Transverse colon (tissue), 4 donors: ENCODE measurements around the gene APOBR.

Experiments used
- CTCF ChIP-seq, 5 experiments: fragments of 200-600 bp in 3 of 5; fragments of 450-650 bp in 2 of 5; sonication (generic) in 3 of 5; IDR thresholded peaks; 1 replicate in 2 of 5; 2 replicates in 3 of 5; pipeline ENCODE4 v1.5.1; 2016 to 2017; ENCODE audit warnings: antibody characterized with exemption in 5 of 5, inconsistent platforms in 3 of 5, mild to moderate bottlenecking in 2 of 5, moderate library complexity in 1 of 5
- EP300 ChIP-seq: sonication (generic); formaldehyde crosslinking; IDR thresholded peaks from one replicate; pipeline ENCODE4 v1.6.1; 2017; ENCODE audit warnings: antibody characterized with exemption, low read depth
- POLR2A ChIP-seq: fragments of 450-650 bp; IDR thresholded peaks from one replicate; pipeline ENCODE4 v1.6.1; 2016; ENCODE audit warnings: antibody characterized with exemption, mild to moderate bottlenecking, moderate library complexity
- POLR2AphosphoS5 ChIP-seq, 3 donors: sonication (generic); formaldehyde crosslinking; IDR thresholded peaks; one replicate each; pipeline ENCODE4 v1.6.1; 2016; ENCODE audit warnings: antibody characterized with exemption in 3 of 3

DNA sequence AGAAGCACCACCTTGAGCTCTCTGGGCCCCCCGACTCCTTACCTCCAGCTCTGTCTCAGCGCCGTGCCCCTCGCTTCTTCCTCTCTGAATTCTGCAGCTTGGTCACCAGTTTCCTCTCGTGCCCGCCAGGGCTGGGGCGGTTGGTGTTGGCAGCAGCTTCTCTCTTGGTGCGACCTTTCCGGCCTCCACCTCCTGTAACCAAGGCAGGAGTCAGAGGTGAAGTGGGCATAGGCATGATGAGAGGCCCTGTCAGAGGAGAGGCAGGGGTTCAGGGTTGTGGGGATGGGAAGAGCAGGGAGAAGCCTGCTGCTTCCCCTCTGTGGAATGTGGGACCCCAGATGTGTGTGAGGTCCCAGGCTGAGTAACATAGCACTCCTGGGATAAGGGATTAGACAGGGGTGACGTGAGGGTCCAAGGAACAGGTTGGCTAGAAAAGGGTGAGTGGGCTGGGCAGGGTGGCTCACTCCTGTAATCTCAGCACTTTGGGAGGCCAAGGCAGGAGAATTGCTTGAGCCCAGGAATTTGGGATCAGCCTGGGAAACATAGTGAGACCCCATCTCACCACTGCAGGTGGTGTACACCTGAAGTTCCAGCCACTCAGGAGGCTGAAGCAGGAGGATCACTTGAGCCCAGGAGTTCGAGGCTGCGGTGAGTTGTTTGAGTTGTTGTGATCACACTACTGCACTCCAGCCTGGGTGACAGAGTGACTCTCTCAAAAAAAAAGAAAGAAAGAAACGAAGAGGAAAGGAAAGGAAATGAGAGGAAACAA, 43.7 kb downstream of the APOBR start:
- TF ChIP-seq CTCF (IDR thresholded peaks at IDR 0.05) (no peak), POLR2A (no peak), POLR2AphosphoS5 (IDR thresholded peaks at IDR 0.05) (no peak), EP300 (no peak)
